GM18951 (cell line): Measurements from ENCODE around the gene CIPC.

Experiments used
- POLR2A ChIP-seq: IDR thresholded peaks from 4 replicates; pipeline ENCODE4 v1.6.1; 2011; ENCODE audit warnings: mild to moderate bottlenecking; ENCODE audit not compliant: insufficient read length, insufficient read depth; ENCODE audit errors: extremely low read depth
- in situ Hi-C: fragments of 300-500 bp; cut with MboI; formaldehyde crosslinking; loops from one replicate; pipeline ENCODE4 v1.12.0; 2022; ENCODE audit warnings: low sequenced_read_pairs, mixed read lengths, inconsistent platforms; ENCODE audit not compliant: unreplicated experiment

The CIPC gene

DNA sequence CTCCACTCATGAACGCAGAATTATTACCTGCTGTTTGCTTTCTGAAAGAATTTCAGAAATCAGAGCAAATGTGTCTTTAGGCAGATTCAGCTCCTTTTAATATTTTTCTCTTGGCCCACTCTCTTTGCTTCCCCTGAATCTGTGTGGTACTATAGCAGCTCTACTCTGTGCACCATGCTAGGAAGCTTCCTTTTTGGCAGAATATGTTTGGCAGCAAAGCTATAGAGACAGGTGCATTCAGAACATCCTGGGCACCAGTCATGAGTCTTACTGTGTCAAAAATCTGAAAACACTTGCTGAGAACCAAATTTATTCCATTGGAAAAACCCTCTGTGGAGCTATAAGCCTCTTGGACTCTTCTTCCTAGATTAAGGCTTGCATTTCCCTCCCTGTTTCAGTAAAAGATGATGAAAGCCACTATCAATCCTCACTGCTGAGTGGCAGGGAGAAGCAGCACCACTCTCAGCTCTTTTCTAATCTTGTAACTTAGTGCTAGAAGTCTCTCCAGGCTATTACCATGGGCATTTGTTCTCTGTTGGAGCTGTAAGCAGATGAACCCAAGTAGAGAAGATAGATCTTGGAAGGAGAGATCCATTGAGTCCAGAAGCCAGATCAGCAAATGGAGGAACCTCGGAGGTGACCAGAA lies 18.2 kb downstream of the CIPC start:
- in situ Hi-C loops = no loop called here
- no peak for TF ChIP-seq POLR2A

DNA sequence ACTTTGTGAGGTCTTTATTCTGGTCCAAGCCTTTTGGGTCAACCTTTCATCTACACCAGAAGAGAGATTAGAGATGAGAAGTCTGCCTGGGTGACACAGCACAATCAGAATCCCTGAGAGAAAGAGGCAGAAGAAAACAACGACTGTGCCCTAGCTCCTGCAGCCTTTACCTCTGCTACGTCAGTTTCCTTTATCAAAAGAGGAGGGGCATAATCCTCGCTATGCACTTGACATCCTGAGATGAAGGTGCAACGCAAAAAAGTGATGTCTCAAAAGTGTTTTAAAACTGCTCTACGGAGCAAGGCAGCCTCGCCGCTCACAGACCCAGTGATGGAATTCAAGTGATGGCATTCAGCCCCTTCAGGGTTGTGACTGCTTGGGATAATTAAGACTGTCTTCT lies 21.8 kb downstream of the CIPC start:
- in situ Hi-C loops = no loop called here
- TF ChIP-seq POLR2A = no peak

- TF ChIP-seq POLR2A = peak; percentile 11
- in situ Hi-C loops = no loop called here
Observed at GRCh38 chr14:77120771-77121743, 23.0 kb downstream of the CIPC start.

DNA sequence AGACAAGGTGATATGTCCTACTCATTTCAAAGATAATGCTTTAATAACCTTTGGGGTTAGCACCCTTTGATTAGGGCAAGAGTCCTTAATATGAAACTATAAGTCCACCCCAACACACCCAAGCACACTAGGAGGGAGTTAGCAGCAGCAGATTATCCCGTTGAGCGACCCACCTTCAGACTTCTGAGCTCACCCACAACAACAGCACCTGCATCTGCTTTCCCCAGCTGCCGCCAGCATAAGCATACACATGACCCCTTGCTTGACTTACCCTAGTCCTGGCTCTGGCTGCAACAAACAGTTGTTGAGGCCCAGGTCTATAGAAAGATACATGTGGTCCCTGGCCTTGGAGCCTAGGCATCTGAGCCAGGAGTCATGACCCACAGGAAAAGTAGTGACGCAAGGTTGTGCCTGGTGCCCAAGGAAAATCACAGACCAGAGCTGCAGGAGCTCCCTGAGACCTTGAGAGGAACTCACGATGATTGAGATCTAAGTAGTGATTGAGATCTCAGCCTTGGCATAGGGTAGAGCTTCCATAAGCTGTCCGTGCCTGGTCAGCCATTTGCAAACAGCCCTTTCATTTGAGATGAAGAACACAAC lies 24.6 kb downstream of the CIPC start:
- TF ChIP-seq POLR2A = no peak
- in situ Hi-C loops = no loop called here

DNA sequence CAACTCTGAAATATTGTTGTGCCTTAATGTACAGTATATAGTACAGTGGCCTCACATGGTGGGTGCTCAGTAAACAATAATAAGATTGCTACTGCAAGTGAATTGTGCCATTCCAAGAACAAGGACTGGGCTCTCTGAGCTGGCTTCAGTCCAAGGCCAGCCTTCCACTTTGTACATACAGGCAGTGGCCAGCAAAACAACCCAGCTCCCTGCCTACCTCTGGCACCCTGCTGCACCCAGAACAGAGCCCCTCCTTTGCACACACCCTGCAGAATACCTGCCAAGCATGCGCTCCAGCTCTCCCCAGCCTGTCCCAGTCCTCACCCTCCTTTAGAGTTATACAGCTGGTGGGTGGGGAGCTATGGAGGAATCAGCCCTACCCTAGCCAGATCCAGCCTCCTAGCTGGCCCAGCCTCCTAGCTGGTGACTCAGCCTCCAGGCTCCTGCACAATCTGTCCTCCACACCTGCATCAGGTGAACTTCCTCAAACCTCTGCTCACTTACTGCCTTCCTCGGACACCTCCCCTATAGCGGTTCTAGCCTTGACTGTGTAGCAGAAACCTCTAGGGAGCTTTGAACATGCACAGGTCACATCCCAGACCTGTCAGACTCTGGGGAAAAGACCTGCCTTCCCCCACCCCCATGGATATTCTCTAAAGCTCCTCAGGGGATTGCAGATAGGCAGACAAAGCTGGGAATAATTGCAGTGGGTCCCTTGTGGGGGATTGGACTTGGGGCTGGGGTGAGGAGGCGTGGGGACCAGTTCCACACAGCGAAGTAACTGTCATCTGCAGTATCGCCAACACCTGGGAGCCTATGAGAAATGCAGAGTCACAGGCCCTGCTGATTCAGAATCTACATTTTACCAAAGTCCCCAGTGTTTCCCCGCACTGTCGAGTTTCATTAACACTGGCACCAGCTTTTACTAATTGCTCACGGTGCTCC lies 25.6 kb downstream of the CIPC start:
- TF ChIP-seq POLR2A = no peak
- in situ Hi-C loops = no loop called here

- in situ Hi-C loops = no loop called here
Observed at GRCh38 chr14:77124345-77125280, 26.6 kb downstream of the CIPC start.

DNA sequence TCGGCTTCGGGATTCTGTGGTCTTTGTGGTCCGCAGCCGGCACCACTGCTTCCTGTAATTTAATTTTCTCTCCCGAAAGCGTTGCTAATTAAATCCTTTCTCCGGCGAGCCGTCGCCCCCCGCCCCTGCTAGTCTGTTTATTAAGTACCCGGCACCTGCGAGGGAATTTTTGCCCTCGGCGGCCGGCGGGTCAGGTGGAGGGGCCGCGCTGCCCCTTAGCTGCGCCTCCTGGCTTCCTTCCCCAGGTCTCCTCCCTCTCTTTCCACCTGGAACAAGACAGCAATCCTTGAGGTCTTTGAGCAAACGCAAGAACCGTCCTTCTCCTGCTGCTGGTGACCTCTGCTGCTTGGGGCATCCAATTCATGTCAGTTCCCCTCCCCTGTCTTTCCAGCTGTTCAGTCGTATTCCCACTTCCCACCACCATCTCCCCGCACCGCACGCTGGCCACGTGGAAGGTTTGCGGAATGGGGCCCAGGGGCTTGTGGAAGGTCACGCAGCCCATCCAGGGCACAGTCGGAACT lies 27.3 kb downstream of the CIPC start:
- no peak for TF ChIP-seq POLR2A
- in situ Hi-C loops = no loop called here

More at GRCh38 chr14:77124345-77125280, 26.6 kb downstream of the CIPC start:
- no peak for TF ChIP-seq POLR2A

DNA sequence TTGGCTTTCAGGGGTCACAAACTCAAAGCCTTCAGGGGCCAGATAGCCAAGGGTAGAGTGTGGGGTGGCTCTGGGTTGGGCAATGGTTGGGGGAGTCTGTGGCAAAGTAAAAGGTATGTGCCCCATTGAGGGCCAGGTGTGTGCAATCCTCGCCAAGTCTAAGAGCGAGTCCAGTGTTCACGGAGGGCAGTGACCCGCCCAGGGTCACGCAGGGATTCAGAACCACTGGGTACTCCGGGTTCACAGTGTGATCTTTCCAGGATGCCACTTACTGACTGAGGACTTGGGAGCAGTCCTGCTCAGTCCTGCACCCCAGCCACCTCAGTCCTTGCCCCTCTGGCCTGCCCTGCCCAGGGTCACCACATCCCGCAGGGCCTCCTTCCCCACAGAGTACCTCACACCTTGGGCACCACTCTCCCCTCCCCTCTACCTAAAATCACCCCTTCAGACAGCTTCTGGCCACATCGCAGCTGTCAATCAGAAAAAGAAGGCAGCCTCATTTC lies 27.8 kb downstream of the CIPC start:
- no peak for TF ChIP-seq POLR2A
- in situ Hi-C loops = no loop called here

GRCh38 chr14:77126461-77126990 lies 28.5 kb downstream of the CIPC start:
- no peak for TF ChIP-seq POLR2A
- in situ Hi-C loops = no loop called here

DNA sequence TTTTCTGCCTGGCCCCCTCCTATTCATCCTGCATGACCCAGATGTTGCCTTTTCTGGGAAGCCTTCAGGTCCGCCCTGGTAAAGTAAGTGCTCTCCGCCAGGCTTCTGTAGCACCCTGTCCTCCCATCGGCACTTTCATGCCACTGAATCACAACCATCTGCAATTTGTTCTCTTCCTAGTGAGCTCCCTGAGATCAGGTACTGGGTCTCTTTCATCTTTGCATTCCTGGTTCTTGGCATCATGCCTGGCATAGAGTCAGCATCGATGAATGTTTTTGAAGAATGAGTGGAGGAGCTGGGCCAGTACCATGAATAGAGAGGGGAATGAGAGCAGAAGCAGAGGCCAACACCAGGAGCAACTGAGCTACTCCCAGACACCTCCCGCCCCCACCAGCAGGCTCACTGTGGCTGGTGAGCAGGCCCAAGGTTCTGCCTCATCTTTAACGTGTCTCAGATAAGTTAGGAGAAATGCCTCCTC lies 30.4 kb downstream of the CIPC start:
- no peak for TF ChIP-seq POLR2A
- in situ Hi-C loops = no loop called here

DNA sequence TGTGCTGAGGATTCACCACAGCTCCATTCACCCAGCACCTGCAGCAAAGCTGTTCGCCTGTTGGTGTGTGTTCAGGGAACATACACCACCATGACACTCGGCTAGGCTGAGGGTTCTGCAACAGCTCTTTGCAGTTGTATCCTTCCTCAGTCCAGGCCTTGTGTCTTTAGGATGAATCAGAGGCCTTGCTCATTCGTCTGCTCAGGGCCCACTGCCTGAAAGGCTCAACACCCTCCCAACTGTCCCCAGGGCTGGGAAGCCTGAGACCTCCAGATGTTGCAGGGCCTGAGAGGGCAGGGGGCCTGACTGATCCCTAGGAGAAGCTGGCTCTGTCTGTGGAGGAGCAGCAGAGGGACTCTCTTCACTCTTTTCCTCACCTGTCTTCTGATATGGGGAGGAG lies 32.3 kb downstream of the CIPC start:
- in situ Hi-C loops = no loop called here
- TF ChIP-seq POLR2A = no peak
